ENCODE results near the gene PIK3AP1. TPM values are rescaled to one million over a fixed set of nuclear protein-coding genes. Genes with fewer than 3 reads are reported as not detected.

The PIK3AP1 gene
- total and polyA plus RNA-seq, 2 of the 13 experiments (the other 11 are each of a cell fraction or from before 2014, with no cell fraction given) = 3.6 to 13.8 TPM

GRCh38 chr10:96560966-96561887 is 159.1 kb downstream of the PIK3AP1 start:
- in situ Hi-C loops (cut with HindIII; ENCODE audit: extremely low pct_ligation_motif_present, low pct_unique_long_range_greater_than_20kb) = no loop called here
- no peak overlapping the region for H3K4me3 ChIP-seq (replicated peaks in 1 of 3; ENCODE audit: insufficient read depth in 1 of 3, low read depth in 2 of 3, low read length in 3 of 3)
- no peak overlapping the region for H3K4me2 ChIP-seq (ENCODE audit: low read depth, low read length)
- ChIA-PET POLR2A (no interaction called here), CTCF (ENCODE audit: low intra/inter-chr PET ratio, low total read pairs) (no interaction called here)
- no peaks in the 10 kb centered on the region for H3K9me3 ChIP-seq (ENCODE audit: low read length)
- BruUV-seq (replicated peaks) = no TSS peak
- H3K27ac ChIP-seq (ENCODE audit: extremely low read length, insufficient read depth, low read length) = no peak overlapping the region
- H4K20me1 ChIP-seq (ENCODE audit: insufficient read depth, low read length) = peaks cover 6% of the 10 kb centered on the region; the same call in 1 of the 2 replicates
- intact Hi-C loops (cut with micrococcal nuclease; ENCODE audit: unreplicated experiment) = no loop called here
- H2AFZ ChIP-seq (ENCODE audit: low read length) = no peak overlapping the region
- DNase-seq (ENCODE audit: low spot score) = no peak
- no peaks in the 10 kb centered on the region for H3K4me1 ChIP-seq (ENCODE audit: insufficient read depth, low read length)
- no peak for TF ChIP-seq PREB (CRISPR knock-in tag; IDR thresholded peaks at IDR 0.05)
- TF ChIP-seq RORA (CRISPR knock-in tag; IDR thresholded peaks at IDR 0.05) = no peak
- no peak for TF ChIP-seq TCF7L2 (IDR thresholded peaks at IDR 0.05; ENCODE audit: low read depth, low read length)
- TF ChIP-seq ZNF615 (CRISPR knock-in tag; IDR thresholded peaks at IDR 0.05; ENCODE audit: borderline replicate concordance) = no peak
- TF ChIP-seq RBFOX2 (IDR thresholded peaks at IDR 0.05; ENCODE audit: low read depth, low read length) = no peak
- TF ChIP-seq CEBPB (IDR thresholded peaks at IDR 0.05; ENCODE audit: borderline replicate concordance, low read depth, low read length) = 0 out of 2 replicates have a peak, but pooled peaks have one; percentile 2
- no peak for FAIRE-seq
- no peaks in the 10 kb centered on the region for H3K27me3 ChIP-seq (ENCODE audit: control insufficient read depth in 1 of 2, insufficient read depth in 2 of 2, low read length in 2 of 2)
- H3K36me3 ChIP-seq (replicated peaks in 1 of 2; ENCODE audit: control insufficient read depth in 1 of 2, insufficient read depth in 2 of 2, low read length in 2 of 2) = peaks cover 10 to 63% of the 10 kb centered on the region in 2 experiments
- H3K9ac ChIP-seq (ENCODE audit: insufficient read depth, low read depth, low read length) = no peak overlapping the region
- WGBS (ENCODE audit: low lambda C conversion rate) = 95% methylated on average over 3 of the region's 3 CpGs
- no peak for ATAC-seq
- peaks cover 13% of the 10 kb centered on the region for H3K79me2 ChIP-seq (ENCODE audit: insufficient read depth, low read length)

GRCh38 chr10:96560489-96560888 is 159.8 kb downstream of the PIK3AP1 start:
- ChIA-PET CTCF (ENCODE audit: low intra/inter-chr PET ratio, low total read pairs) (no interaction called here), POLR2A (no interaction called here)
- H3K4me2 ChIP-seq (ENCODE audit: low read depth, low read length) = no peak overlapping the region
- no peaks in the 10 kb centered on the region for H3K9me3 ChIP-seq (ENCODE audit: low read length)
- BruUV-seq (replicated peaks) = no TSS peak
- H3K9ac ChIP-seq (ENCODE audit: insufficient read depth, low read depth, low read length) = no peak overlapping the region
- intact Hi-C loops (cut with micrococcal nuclease; ENCODE audit: unreplicated experiment) (no loop called here), in situ Hi-C loops (cut with HindIII; ENCODE audit: extremely low pct_ligation_motif_present, low pct_unique_long_range_greater_than_20kb) (no loop called here)
- no peak overlapping the region for H2AFZ ChIP-seq (ENCODE audit: low read length)
- peaks cover 10 to 62% of the 10 kb centered on the region in 2 experiments for H3K36me3 ChIP-seq (replicated peaks in 1 of 2; ENCODE audit: control insufficient read depth in 1 of 2, insufficient read depth in 2 of 2, low read length in 2 of 2)
- H4K20me1 ChIP-seq (ENCODE audit: insufficient read depth, low read length) = no peaks in the 10 kb centered on the region; the same call in 1 of the 2 replicates
- H3K27ac ChIP-seq (ENCODE audit: extremely low read length, insufficient read depth, low read length) = no peak overlapping the region
- H3K4me1 ChIP-seq (ENCODE audit: insufficient read depth, low read length) = no peaks in the 10 kb centered on the region
- whole genome bisulfite sequencing (ENCODE audit: low lambda C conversion rate) = 97% methylated on average over 2 of the region's 2 CpGs
- peaks cover 5% of the 10 kb centered on the region for H3K79me2 ChIP-seq (ENCODE audit: insufficient read depth, low read length)
- FAIRE-seq (no peak), ATAC-seq (no peak), DNase-seq (ENCODE audit: low spot score) (no peak)
- no peaks in the 10 kb centered on the region for H3K27me3 ChIP-seq (ENCODE audit: control insufficient read depth in 1 of 2, insufficient read depth in 2 of 2, low read length in 2 of 2)
- no peak overlapping the region for H3K4me3 ChIP-seq (replicated peaks in 1 of 3; ENCODE audit: insufficient read depth in 1 of 3, low read depth in 2 of 3, low read length in 3 of 3)
- TF ChIP-seq ZNF24 (IDR thresholded peaks at IDR 0.05) (no peak), HNRNPUL1 (IDR thresholded peaks at IDR 0.05; ENCODE audit: low read depth, low read length) (no peak), ZSCAN12 (CRISPR knock-in tag; IDR thresholded peaks at IDR 0.05) (no peak), ZNF605 (CRISPR knock-in tag; IDR thresholded peaks at IDR 0.05) (no peak), ZNF775 (CRISPR knock-in tag; IDR thresholded peaks at IDR 0.05; ENCODE audit: borderline replicate concordance) (no peak), FOXO4 (CRISPR knock-in tag; conservative IDR thresholded peaks at IDR 0.05) (no peak), DMAP1 (CRISPR knock-in tag; IDR thresholded peaks at IDR 0.05) (no peak), TOE1 (CRISPR knock-in tag; IDR thresholded peaks at IDR 0.05) (no peak)
